Activated CD8-positive, alpha-beta T cell treated with anti-CD3 and anti-CD28 coated beads for 36 hours (primary cell): Measurements from ENCODE around the gene FXYD3. TPM values are rescaled to one million over a fixed set of nuclear protein-coding genes. Genes with fewer than 3 reads are reported as not detected.

Source experiments
- ATAC-seq: fragments of 200-7000 bp; cut with Tn5 transposase; one replicate; pipeline ENCODE4 v1.10.0; 2021; ENCODE audit warnings: mild to moderate bottlenecking, moderate library complexity
- CTCF ChIA-PET: fragments of 350-600 bp; sonication (Branson Sonifier 250); formaldehyde crosslinking; loops from one replicate; lab custom pipeline; 2021; ENCODE audit warnings: antibody characterized with exemption; lab: Charles Lee
- POLR2A ChIA-PET: fragments of 350-600 bp; sonication (Branson Sonifier 250); formaldehyde crosslinking; loops from one replicate; lab custom pipeline; 2021; ENCODE audit warnings: antibody characterized with exemption; lab: Charles Lee
- DNase-seq: peaks from one replicate; pipeline ENCODE4 v3.0.0-alpha.2; 2020
- H3K27ac Mint-ChIP-seq: one replicate; pipeline ENCODE4 v1.8.0; 2021; ENCODE audit warnings: mild to moderate bottlenecking, mixed read lengths
- H3K27me3 Mint-ChIP-seq: one replicate; pipeline ENCODE4 v1.8.0; 2021; ENCODE audit warnings: mixed read lengths
- H3K36me3 Mint-ChIP-seq: one replicate; pipeline ENCODE4 v1.8.0; 2021; ENCODE audit warnings: low read depth, mixed read lengths
- H3K4me1 Mint-ChIP-seq: one replicate; pipeline ENCODE4 v1.8.0; 2021; ENCODE audit warnings: low read depth, mixed read lengths
- H3K4me3 Mint-ChIP-seq: one replicate; pipeline ENCODE4 v1.8.0; 2021; ENCODE audit warnings: mild to moderate bottlenecking, moderate library complexity, mixed read lengths
- H3K9me3 Mint-ChIP-seq: one replicate; pipeline ENCODE4 v1.8.0; 2021; ENCODE audit warnings: mixed read lengths
- intact Hi-C: fragments of 100-400 bp; cut with micrococcal nuclease; formaldehyde crosslinking; loops from one replicate; pipeline ENCODE4 v1.10.0; 2022
- total RNA-seq, 2 experiments: library from RNA; stranded (reverse); gene quantifications; one replicate each; pipeline ENCODE4 v1.2.3, GENCODE V29; 2021
- TF ChIP-seq, protein P1 (sequence below): fragments of 200-600 bp; IDR thresholded peaks from one replicate; pipeline ENCODE4 v1.8.0; 2022; ENCODE audit warnings: antibody characterized with exemption, mild to moderate bottlenecking

The FXYD3 gene
- total RNA-seq, 2 experiments from 2014 or later: not detected

DNA sequence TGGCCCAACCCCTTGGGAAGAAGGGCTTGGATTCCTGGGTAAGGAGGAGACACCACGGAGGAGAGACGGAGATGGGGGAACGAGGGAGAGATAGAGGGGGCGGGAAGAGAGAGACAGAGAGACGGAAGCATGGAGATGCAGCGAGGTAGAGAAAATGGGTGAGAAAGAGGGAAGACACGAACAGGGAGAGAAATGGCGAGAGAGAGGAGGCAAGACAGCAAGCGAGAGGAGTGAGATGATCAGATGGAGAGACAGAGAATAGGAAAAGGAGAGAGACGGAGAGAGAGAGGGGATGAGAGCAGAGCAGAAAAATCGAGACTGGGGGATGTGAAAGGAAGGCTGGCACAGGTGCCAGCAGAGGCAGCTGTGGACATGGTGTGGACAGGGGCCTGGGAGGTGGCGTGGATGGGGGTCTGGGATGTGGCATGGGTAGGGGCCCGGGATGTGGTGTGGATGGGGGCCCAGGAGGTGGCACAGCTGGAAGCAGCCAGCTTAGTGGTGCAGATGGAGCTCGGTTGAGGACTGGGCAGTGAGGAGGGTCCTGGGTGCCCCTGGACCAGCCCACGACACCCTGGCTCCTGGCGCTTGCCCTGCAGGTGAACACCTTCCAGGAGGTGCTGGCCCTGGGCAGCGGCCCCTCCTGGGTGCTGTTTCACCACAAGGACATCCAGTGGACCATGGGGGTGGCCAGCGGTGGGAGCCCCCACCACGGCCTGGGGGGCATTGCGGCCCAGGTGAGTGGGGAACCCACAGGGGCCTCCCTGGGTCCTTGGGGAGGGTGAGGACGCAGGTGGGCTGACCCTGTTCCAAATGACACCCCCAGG is 40.2 kb upstream of the FXYD3 start:
- no peaks in the 10 kb centered on the region for H3K27me3 Mint-ChIP-seq
- H3K36me3 Mint-ChIP-seq: no peaks in the 10 kb centered on the region
- H3K9me3 Mint-ChIP-seq: peaks cover 3% of the 10 kb centered on the region
- no peak for DNase-seq
- no peaks in the 10 kb centered on the region for H3K4me1 Mint-ChIP-seq
- ChIA-PET POLR2A (no interaction called here), CTCF (interaction anchor here (1.2 kb wide), 2 partner anchors 9 to 31 kb away, joined by 3 read pairs; no protein-coding TSS in a partner anchor)
- TF ChIP-seq, protein P1, sequence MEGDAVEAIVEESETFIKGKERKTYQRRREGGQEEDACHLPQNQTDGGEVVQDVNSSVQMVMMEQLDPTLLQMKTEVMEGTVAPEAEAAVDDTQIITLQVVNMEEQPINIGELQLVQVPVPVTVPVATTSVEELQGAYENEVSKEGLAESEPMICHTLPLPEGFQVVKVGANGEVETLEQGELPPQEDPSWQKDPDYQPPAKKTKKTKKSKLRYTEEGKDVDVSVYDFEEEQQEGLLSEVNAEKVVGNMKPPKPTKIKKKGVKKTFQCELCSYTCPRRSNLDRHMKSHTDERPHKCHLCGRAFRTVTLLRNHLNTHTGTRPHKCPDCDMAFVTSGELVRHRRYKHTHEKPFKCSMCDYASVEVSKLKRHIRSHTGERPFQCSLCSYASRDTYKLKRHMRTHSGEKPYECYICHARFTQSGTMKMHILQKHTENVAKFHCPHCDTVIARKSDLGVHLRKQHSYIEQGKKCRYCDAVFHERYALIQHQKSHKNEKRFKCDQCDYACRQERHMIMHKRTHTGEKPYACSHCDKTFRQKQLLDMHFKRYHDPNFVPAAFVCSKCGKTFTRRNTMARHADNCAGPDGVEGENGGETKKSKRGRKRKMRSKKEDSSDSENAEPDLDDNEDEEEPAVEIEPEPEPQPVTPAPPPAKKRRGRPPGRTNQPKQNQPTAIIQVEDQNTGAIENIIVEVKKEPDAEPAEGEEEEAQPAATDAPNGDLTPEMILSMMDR: no peak
- ATAC-seq: no peak
- H3K4me3 Mint-ChIP-seq: no peak overlapping the region
- no peak overlapping the region for H3K27ac Mint-ChIP-seq
- intact Hi-C loops: no loop called here

- Mint-ChIP-seq H3K36me3 (no peaks in the 10 kb centered on the region), H3K9me3 (no peaks in the 10 kb centered on the region), H3K4me1 (no peaks in the 10 kb centered on the region), H3K27me3 (no peaks in the 10 kb centered on the region), H3K27ac (no peak overlapping the region), H3K4me3 (no peak overlapping the region)
- TF ChIP-seq, protein P1: no peak
- ChIA-PET CTCF (interaction anchor here (1.2 kb wide), 1 partner anchor 10 kb away, joined by 3 read pairs; no protein-coding TSS in a partner anchor), POLR2A (no interaction called here)
- DNase-seq: no peak
- ATAC-seq: no peak
- intact Hi-C loops: no loop called here
Observed at GRCh38 chr19:35076026-35076370, 39.6 kb upstream of the FXYD3 start.

GRCh38 chr19:35076657-35077056 is 39.0 kb upstream of the FXYD3 start:
- POLR2A ChIA-PET: no interaction called here
- H3K4me1 Mint-ChIP-seq: no peaks in the 10 kb centered on the region

GRCh38 chr19:35077411-35078223 is 38.0 kb upstream of the FXYD3 start:
- DNase-seq (no peak), ATAC-seq (no peak)
- Mint-ChIP-seq H3K27me3 (no peaks in the 10 kb centered on the region), H3K27ac (no peak overlapping the region), H3K4me1 (no peaks in the 10 kb centered on the region), H3K36me3 (no peaks in the 10 kb centered on the region), H3K9me3 (no peaks in the 10 kb centered on the region), H3K4me3 (no peak overlapping the region)
- intact Hi-C loops: no loop called here
- TF ChIP-seq, protein P1: no peak
- ChIA-PET CTCF (interaction anchor here (1.0 kb wide), 1 partner anchor 58 kb away, joined by 3 read pairs; no protein-coding TSS in a partner anchor), POLR2A (no interaction called here)

More at GRCh38 chr19:35076657-35077056, 39.0 kb upstream of the FXYD3 start:
- TF ChIP-seq, protein P1: no peak
- CTCF ChIA-PET: no interaction called here
- no peak overlapping the region for H3K4me3 Mint-ChIP-seq
- intact Hi-C loops: no loop called here
- no peak for ATAC-seq
- H3K27me3 Mint-ChIP-seq: no peaks in the 10 kb centered on the region
- H3K27ac Mint-ChIP-seq: no peak overlapping the region
- no peaks in the 10 kb centered on the region for H3K36me3 Mint-ChIP-seq
- no peaks in the 10 kb centered on the region for H3K9me3 Mint-ChIP-seq
- no peak for DNase-seq
